NB4 (cell line): ENCODE results near the gene GALNT10.

Source experiments
- POLR2A ChIP-seq: IDR thresholded peaks from 2 replicates; pipeline ENCODE4 v1.6.1; 2011; ENCODE audit warnings: mild to moderate bottlenecking; ENCODE audit not compliant: insufficient read length; ENCODE audit errors: extremely low read depth
- TF ChIP-seq, protein P1 (sequence below): IDR thresholded peaks from one replicate; pipeline ENCODE4 v1.5.1; 2012; ENCODE audit warnings: low read depth, low read length

DNA sequence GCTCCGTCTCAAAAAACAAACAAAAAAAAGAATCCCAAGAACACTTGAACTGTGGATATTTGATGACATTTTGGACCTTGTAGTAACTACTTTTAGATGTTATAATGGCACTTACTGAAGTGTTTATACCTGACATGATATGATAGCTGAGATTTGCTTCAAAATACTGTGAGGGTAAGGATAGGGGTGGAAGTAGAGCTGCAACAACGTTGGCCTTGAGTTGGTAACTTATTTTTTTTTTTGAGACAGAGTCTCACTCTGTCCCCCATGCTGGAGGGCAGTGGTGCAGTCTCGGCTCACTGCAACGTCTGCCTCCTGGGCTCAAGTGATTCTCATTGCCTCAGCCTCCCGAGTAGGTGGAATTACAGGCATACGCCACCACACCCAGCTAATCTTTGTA lies 224.6 kb downstream of the GALNT10 start:
- TF ChIP-seq, protein P1, sequence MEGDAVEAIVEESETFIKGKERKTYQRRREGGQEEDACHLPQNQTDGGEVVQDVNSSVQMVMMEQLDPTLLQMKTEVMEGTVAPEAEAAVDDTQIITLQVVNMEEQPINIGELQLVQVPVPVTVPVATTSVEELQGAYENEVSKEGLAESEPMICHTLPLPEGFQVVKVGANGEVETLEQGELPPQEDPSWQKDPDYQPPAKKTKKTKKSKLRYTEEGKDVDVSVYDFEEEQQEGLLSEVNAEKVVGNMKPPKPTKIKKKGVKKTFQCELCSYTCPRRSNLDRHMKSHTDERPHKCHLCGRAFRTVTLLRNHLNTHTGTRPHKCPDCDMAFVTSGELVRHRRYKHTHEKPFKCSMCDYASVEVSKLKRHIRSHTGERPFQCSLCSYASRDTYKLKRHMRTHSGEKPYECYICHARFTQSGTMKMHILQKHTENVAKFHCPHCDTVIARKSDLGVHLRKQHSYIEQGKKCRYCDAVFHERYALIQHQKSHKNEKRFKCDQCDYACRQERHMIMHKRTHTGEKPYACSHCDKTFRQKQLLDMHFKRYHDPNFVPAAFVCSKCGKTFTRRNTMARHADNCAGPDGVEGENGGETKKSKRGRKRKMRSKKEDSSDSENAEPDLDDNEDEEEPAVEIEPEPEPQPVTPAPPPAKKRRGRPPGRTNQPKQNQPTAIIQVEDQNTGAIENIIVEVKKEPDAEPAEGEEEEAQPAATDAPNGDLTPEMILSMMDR, result no peak
- no peak for TF ChIP-seq POLR2A
